Measurements from ENCODE around the gene ITGAX.

DNA sequence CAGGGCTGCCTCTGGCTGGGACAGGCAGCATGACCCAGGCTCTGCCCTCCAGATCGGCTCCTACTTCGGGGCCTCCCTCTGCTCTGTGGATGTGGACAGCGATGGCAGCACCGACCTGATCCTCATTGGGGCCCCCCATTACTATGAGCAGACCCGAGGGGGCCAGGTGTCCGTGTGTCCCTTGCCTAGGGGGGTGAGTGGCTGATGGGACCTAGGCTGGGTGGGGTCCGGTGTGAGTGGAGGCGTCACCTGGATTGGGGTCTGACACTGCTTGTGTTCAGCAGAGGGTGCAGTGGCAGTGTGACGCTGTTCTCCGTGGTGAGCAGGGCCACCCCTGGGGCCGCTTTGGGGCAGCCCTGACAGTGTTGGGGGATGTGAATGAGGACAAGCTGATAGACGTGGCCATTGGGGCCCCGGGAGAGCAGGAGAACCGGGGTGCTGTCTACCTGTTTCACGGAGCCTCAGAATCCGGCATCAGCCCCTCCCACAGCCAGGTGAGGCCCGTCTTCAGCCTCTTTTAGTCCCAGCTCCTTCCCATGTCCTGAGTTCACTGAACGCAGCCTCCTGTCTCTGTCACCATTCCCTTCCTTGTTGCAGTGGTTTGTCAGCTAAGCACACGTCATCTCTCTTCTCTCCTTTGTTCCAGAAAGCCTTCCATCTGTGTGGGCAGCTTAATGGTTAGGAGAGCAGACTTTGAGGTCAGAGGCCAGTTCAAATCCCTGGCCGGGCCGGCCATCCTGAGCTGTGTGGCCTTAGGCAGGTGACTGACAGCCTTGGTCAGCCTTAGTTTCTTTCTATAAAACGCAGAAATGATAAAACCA lies 56.3 kb downstream of the ITGAX start:
- TF ChIP-seq, protein P1, sequence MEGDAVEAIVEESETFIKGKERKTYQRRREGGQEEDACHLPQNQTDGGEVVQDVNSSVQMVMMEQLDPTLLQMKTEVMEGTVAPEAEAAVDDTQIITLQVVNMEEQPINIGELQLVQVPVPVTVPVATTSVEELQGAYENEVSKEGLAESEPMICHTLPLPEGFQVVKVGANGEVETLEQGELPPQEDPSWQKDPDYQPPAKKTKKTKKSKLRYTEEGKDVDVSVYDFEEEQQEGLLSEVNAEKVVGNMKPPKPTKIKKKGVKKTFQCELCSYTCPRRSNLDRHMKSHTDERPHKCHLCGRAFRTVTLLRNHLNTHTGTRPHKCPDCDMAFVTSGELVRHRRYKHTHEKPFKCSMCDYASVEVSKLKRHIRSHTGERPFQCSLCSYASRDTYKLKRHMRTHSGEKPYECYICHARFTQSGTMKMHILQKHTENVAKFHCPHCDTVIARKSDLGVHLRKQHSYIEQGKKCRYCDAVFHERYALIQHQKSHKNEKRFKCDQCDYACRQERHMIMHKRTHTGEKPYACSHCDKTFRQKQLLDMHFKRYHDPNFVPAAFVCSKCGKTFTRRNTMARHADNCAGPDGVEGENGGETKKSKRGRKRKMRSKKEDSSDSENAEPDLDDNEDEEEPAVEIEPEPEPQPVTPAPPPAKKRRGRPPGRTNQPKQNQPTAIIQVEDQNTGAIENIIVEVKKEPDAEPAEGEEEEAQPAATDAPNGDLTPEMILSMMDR (IDR thresholded peaks at IDR 0.05): no peak
- TF ChIP-seq POLR2A (IDR thresholded peaks at IDR 0.05): no peak

Measured in lower leg skin (tissue), 3 donors.